ENCODE data around the gene CCL21.
"Not testable (repeated sequence)": the region's sequence is repeated elsewhere in the genome, so short reads cannot be mapped to it uniquely, and the experiment has no call there.

CCL21 gene

GRCh38 chr9:34710023-34710422 lies at the start of gene CCL21:
TSS of gene CCL21 (minus strand) at chr9:34710136. CDS start at chr9:34710066, 70 bp downstream.
- TF ChIP-seq CTCF (IDR thresholded peaks at IDR 0.05), result no peak
- Histone ChIP-seq H3K36me3 (no peaks in the 10 kb centered on the region), H3K27me3 (no peaks in the 10 kb centered on the region), H3K27ac (no peak within 1 kb of the TSS), H3K4me1 (peaks cover 0 to 4% (median 1%) of the 10 kb centered on the region in 4 donors), H3K9me3 (no peaks in the 10 kb centered on the region), H3K4me3 (no peak within 1 kb of the TSS)
- intact Hi-C loops (cut with DNase I; ENCODE audit: low total_unique reads), result no loop called here
- peak in 1 of 2 donors; percentile 53 for DNase-seq

- intact Hi-C loops (cut with DNase I; ENCODE audit: low total_unique reads), result no loop called here
- Histone ChIP-seq H3K27ac (no peak overlapping the region), H3K4me3 (no peak overlapping the region), H3K9me3 (peaks cover 0 to 7% (median 0%) of the 10 kb centered on the region in 3 donors), H3K27me3 (peaks cover 0 to 9% of the 10 kb centered on the region in 2 donors), H3K36me3 (no peaks in the 10 kb centered on the region), H3K4me1 (no peaks in the 10 kb centered on the region)
- TF ChIP-seq CTCF (IDR thresholded peaks at IDR 0.05), result no peak
- no peak for DNase-seq
Measured at GRCh38 chr9:34759432-34760134, 49.6 kb upstream of the CCL21 start.

GRCh38 chr9:34750320-34750719 lies 40.4 kb upstream of the CCL21 start:
- intact Hi-C loops (cut with DNase I; ENCODE audit: low total_unique reads); H3K27me3 ChIP-seq: not testable (repeated sequence)

GRCh38 chr9:34746526-34746925 lies 36.6 kb upstream of the CCL21 start:
- no peak for TF ChIP-seq CTCF (IDR thresholded peaks at IDR 0.05)
- intact Hi-C loops (cut with DNase I; ENCODE audit: low total_unique reads), result no loop called here
- Histone ChIP-seq H3K36me3 (no peaks in the 10 kb centered on the region), H3K4me3 (no peak overlapping the region), H3K9me3 (peaks cover 0 to 11% (median 0%) of the 10 kb centered on the region in 3 donors), H3K4me1 (no peaks in the 10 kb centered on the region), H3K27me3 (no peaks in the 10 kb centered on the region), H3K27ac (no peak overlapping the region)
- DNase-seq, result no peak

More at GRCh38 chr9:34750320-34750719, 40.4 kb upstream of the CCL21 start:
- not testable (repeated sequence) for DNase-seq, H3K4me1 ChIP-seq, H3K27ac ChIP-seq, H3K4me3 ChIP-seq, H3K36me3 ChIP-seq
- peaks cover 0 to 15% (median 0%) of the 10 kb centered on the region in 3 donors for H3K9me3 ChIP-seq

GRCh38 chr9:34744295-34745221 lies 34.6 kb upstream of the CCL21 start:
- DNase-seq, result no peak
- Histone ChIP-seq H3K27me3 (no peaks in the 10 kb centered on the region), H3K27ac (no peak overlapping the region), H3K4me1 (no peaks in the 10 kb centered on the region), H3K4me3 (no peak overlapping the region), H3K36me3 (no peaks in the 10 kb centered on the region), H3K9me3 (peaks cover 0 to 11% (median 0%) of the 10 kb centered on the region in 3 donors)
- TF ChIP-seq CTCF (IDR thresholded peaks at IDR 0.05), result no peak
- intact Hi-C loops (cut with DNase I; ENCODE audit: low total_unique reads), result no loop called here

- Histone ChIP-seq H3K4me3 (no peak overlapping the region), H3K27me3 (no peaks in the 10 kb centered on the region), H3K36me3 (no peaks in the 10 kb centered on the region), H3K4me1 (no peaks in the 10 kb centered on the region), H3K27ac (no peak overlapping the region), H3K9me3 (peaks cover 0 to 8% (median 0%) of the 10 kb centered on the region in 3 donors)
- TF ChIP-seq CTCF (IDR thresholded peaks at IDR 0.05), result no peak
- intact Hi-C loops (cut with DNase I; ENCODE audit: low total_unique reads), result no loop called here
- no peak for DNase-seq
Measured at GRCh38 chr9:34742710-34743109, 32.8 kb upstream of the CCL21 start.

Measured in tibial artery (tissue), 4 donors.